ENCODE results near the gene PGS1.
A peak's percentile ranks its signal among the peaks of the same experiment; 100 is the strongest.

PGS1 gene

DNA sequence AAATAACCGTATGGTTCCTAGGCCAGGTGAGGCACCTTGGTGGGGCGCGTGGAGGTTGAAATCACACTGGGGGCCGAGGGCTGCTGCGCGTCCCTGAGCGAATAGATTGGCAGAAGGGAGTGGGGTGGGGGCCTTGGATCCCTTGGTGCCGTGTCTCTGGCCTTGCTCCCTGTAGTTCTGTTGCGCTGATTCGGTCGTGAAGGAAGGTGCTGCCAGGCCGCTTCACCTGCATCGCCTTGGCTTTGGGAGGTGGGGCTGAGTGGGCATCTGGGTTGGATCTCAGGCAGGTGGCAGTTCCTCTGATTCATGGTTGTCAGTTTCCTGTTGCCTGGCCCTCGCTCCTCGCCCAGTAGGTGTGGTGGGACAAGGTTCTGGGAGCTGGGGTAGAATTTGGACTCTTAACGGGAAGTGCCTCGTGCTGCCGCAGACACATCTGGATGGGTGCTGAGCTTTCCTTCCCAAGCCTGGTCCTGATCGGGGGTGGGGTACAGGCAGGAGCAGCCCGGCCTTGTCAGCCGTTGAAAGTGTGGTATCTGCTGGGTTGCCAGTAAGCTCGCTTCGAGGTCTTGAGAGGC lies 30.1 kb downstream of the PGS1 start:
- no peak overlapping the region for H3K4me3 ChIP-seq (ENCODE audit: low read depth in 1 of 2, low read length in 1 of 2)
- H3K4me1 ChIP-seq (ENCODE audit: control insufficient read depth in 1 of 2, insufficient read depth in 1 of 2, low read depth in 1 of 2, low read length in 1 of 2): peaks cover 33 to 47% of the 10 kb centered on the region in 2 experiments
- no peaks in the 10 kb centered on the region for H3K27me3 ChIP-seq
- TF ChIP-seq, protein P1, sequence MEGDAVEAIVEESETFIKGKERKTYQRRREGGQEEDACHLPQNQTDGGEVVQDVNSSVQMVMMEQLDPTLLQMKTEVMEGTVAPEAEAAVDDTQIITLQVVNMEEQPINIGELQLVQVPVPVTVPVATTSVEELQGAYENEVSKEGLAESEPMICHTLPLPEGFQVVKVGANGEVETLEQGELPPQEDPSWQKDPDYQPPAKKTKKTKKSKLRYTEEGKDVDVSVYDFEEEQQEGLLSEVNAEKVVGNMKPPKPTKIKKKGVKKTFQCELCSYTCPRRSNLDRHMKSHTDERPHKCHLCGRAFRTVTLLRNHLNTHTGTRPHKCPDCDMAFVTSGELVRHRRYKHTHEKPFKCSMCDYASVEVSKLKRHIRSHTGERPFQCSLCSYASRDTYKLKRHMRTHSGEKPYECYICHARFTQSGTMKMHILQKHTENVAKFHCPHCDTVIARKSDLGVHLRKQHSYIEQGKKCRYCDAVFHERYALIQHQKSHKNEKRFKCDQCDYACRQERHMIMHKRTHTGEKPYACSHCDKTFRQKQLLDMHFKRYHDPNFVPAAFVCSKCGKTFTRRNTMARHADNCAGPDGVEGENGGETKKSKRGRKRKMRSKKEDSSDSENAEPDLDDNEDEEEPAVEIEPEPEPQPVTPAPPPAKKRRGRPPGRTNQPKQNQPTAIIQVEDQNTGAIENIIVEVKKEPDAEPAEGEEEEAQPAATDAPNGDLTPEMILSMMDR (IDR thresholded peaks at IDR 0.05): no peak
- H3K36me3 ChIP-seq: peaks cover 67% of the 10 kb centered on the region
- no peak overlapping the region for H3K27ac ChIP-seq
- no peaks in the 10 kb centered on the region for H3K9me3 ChIP-seq

DNA sequence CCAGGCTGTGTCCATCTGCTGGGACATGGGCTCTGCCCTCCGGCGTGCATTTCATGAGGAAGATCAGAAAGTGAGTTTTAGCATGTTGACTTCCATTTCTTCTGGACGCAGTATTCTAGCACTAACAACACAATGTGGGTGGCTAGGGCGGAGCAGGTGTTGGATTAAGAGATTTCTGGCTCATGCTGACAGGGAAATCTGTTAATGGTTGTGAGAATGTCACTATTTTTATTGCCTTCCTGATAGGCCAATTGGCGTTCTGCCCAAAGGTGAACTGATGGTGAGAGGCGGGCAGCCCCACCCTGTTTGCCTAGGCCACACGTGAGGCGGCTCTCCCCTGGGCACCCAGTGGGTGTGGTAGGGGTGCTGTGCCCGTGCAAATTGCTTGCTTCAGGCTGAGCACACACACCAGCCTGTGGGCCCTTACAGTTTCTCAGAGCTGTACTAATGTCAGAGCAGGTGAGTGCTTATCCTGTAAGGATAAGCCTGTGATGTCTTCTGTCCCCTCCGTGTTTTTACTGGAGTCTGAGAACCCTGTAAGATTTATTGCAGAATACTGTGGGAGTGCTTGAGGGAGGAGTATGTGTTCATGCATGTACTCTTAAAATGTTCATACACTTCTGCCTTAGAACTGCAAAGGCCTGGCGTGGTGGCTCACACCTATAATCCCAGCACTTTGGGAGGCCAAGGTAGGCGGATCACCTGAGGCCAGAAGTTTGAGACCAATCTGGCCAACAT lies 30.9 kb downstream of the PGS1 start:
- TF ChIP-seq, protein P1 (IDR thresholded peaks at IDR 0.05): no peak
- Histone ChIP-seq H3K27ac (peak overlapping the region; percentile 31), H3K4me3 (ENCODE audit: low read depth in 1 of 2, low read length in 1 of 2) (no peak overlapping the region), H3K27me3 (no peaks in the 10 kb centered on the region), H3K9me3 (no peaks in the 10 kb centered on the region), H3K4me1 (ENCODE audit: control insufficient read depth in 1 of 2, insufficient read depth in 1 of 2, low read depth in 1 of 2, low read length in 1 of 2) (peaks cover 41 to 55% of the 10 kb centered on the region in 2 experiments), H3K36me3 (peaks cover 59% of the 10 kb centered on the region)

DNA sequence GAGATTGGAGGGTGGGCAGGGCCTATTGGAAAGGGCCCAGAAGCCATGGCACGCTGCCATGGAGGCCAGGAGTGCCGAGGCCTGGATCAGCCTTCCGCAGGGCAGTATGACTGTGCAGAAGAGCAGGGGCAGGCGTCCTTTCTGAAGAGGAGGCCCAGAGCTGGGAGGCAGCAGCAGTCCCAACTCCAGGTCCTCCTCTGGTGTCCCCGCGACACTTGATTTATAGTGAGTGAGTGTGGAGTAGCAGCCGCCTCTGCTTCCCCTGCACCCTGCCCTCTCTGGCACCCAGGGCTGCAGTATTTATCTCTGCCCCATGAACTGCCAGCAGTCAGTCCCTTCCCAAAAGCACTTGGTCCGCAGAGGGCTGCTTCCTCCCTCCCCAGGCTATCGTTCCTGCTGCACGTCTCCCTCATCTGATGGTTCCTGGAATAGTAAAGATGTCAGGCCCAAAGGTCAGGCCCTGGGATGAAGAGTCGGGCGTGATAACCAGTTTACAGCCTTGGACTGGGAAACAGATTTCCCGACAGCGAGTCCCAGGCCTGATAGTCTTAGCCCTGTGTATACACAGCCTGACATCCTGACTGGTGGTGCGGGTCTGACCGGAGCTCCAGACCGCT lies 32.9 kb downstream of the PGS1 start:
- Histone ChIP-seq H3K4me1 (ENCODE audit: control insufficient read depth in 1 of 2, insufficient read depth in 1 of 2, low read depth in 1 of 2, low read length in 1 of 2) (peaks cover 61 to 75% of the 10 kb centered on the region in 2 experiments), H3K4me3 (ENCODE audit: low read depth in 1 of 2, low read length in 1 of 2) (peak overlapping the region in 1 of 2 experiments; percentile 70), H3K27me3 (no peaks in the 10 kb centered on the region), H3K27ac (peak overlapping the region; percentile 94), H3K9me3 (no peaks in the 10 kb centered on the region), H3K36me3 (peaks cover 41% of the 10 kb centered on the region)
- TF ChIP-seq, protein P1 (IDR thresholded peaks at IDR 0.05): no peak

DNA sequence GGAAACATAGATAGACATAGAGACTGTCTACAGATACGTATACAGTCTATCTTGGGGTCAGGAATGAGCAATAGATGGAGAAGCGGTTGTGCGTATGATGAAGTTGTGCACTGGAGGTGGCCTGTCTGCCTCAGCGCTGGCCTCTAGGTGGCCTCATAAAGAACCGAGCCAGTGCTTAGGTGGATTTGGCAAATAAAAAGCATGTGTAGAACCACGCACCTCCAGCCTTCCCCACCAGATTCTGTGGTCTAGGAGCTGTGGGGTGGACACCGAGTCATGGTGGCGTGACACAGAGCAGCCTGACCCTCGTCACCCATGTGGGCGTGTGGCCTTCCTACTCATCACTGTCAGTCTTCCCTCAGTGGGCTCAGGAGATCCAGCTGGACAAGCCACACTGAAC lies 34.0 kb downstream of the PGS1 start:
- peak overlapping the region; percentile 94 for H3K27ac ChIP-seq
- H3K9me3 ChIP-seq: no peaks in the 10 kb centered on the region
- TF ChIP-seq, protein P1 (IDR thresholded peaks at IDR 0.05): peak; percentile 57
- H3K36me3 ChIP-seq: peaks cover 30% of the 10 kb centered on the region
- H3K27me3 ChIP-seq: no peaks in the 10 kb centered on the region
- peaks cover 65 to 77% of the 10 kb centered on the region in 2 experiments for H3K4me1 ChIP-seq (ENCODE audit: control insufficient read depth in 1 of 2, insufficient read depth in 1 of 2, low read depth in 1 of 2, low read length in 1 of 2)
- peak overlapping the region; percentile 59 to 70 for H3K4me3 ChIP-seq (ENCODE audit: low read depth in 1 of 2, low read length in 1 of 2)

DNA sequence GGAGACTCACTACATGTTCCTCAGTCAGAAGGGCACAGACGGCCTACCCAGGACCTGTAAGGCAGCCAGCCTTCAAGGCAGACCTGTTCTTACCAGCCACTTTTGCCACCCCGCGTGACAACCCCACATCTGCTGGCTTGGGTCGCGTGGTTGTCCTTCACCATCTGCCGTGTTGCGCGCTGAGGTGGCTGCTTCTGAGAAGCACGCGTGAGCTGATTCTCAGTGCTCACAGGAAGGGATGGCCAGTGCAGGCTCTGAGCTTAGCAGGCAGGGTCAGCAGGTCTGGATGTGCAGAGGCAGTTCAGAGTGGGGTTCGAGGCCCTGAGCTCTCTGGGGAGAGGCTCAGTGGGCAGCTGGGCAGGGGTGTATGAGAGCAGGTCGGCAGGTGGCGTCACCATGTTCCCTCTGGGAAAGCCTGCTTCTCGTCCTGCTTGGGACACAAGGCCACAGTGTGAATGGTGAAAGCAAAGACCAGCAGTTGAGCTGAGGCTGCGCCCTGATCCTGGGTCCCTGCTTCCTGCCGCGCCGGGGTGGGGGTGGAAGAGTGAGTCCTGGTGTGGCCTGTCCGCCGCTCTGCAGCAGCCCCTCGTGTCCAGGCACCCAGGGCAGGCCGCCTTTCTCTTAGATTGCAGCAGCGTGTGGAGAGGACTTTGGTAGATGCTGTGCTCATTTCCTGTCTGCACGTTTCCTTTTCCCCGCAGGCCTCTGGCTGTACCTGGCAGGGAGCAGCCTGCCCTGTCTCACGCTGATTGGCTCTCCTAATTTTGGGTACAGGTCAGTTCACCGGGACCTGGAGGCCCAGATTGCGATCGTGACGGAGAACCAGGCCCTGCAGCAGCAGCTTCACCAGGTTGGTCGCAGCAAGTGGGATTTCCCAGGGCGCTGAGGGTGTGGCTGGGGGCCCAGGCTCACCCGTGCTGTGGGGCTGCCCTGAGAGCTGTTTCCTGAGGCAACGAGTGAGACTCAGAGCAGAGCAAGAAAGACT lies 36.0 kb downstream of the PGS1 start:
- Histone ChIP-seq H3K27ac (peak overlapping the region; percentile 94), H3K27me3 (no peaks in the 10 kb centered on the region), H3K4me3 (ENCODE audit: low read depth in 1 of 2, low read length in 1 of 2) (peak overlapping the region; percentile 59 to 70), H3K36me3 (peaks cover 18% of the 10 kb centered on the region), H3K4me1 (ENCODE audit: control insufficient read depth in 1 of 2, insufficient read depth in 1 of 2, low read depth in 1 of 2, low read length in 1 of 2) (peaks cover 82 to 90% of the 10 kb centered on the region in 2 experiments), H3K9me3 (no peaks in the 10 kb centered on the region)
- TF ChIP-seq, protein P1 (IDR thresholded peaks at IDR 0.05): no peak
